K562 (cell line): ENCODE results near the gene ANKRD34A. TPM values are rescaled to one million over a fixed set of nuclear protein-coding genes. Genes with fewer than 3 reads are reported as not detected.

Experiments used
- ATF7 ChIP-seq: fragments of 450-650 bp; IDR thresholded peaks from 2 replicates; pipeline ENCODE4 v1.7.1; 2014; ENCODE audit warnings: mild to moderate bottlenecking, moderate library complexity
- BCL6 ChIP-seq: fragments of 250-450 bp; sonication (Bioruptor Pico); IDR thresholded peaks from 2 replicates; pipeline ENCODE4 v1.4.0; 2020
- BDP1 ChIP-seq: IDR thresholded peaks from 3 replicates; pipeline ENCODE4 v1.6.1; 2011; ENCODE audit not compliant: insufficient read length, insufficient read depth
- GTF3C2 ChIP-seq: IDR thresholded peaks from 3 replicates; pipeline ENCODE4 v1.6.1; 2011; ENCODE audit warnings: borderline replicate concordance, mild to moderate bottlenecking, moderate library complexity; ENCODE audit not compliant: insufficient read length; ENCODE audit errors: extremely low read depth
- HIVEP1 ChIP-seq: fragments of 250-450 bp; sonication (Bioruptor Pico); IDR thresholded peaks from 2 replicates; pipeline ENCODE4 v1.4.0; 2020; ENCODE audit warnings: mild to moderate bottlenecking
- HNRNPK ChIP-seq: fragments of 200-400 bp; formaldehyde crosslinking; IDR thresholded peaks from one replicate; pipeline ENCODE4 v1.6.1; 2018; ENCODE audit warnings: mild to moderate bottlenecking, low read depth, low read length; ENCODE audit not compliant: poor library complexity, severe bottlenecking
- MAFK ChIP-seq: IDR thresholded peaks from 2 replicates; pipeline ENCODE4 v1.6.1; 2011; ENCODE audit warnings: low read length, improper control_type of control experiment
- PHF20 ChIP-seq: fragments of 450-650 bp; IDR thresholded peaks from 2 replicates; pipeline ENCODE4 v1.6.1; 2018; ENCODE audit not compliant: partially characterized antibody
- PHF21A ChIP-seq: fragments of 450-650 bp; IDR thresholded peaks from 2 replicates; pipeline ENCODE4 v1.6.1; 2017; ENCODE audit warnings: low read depth, borderline replicate concordance
- POLR3A ChIP-seq: IDR thresholded peaks from 2 replicates; pipeline ENCODE4 v1.6.1; 2011; ENCODE audit warnings: borderline replicate concordance, mild to moderate bottlenecking, moderate library complexity; ENCODE audit not compliant: insufficient read length, insufficient read depth; ENCODE audit errors: extremely low read depth
- PPARD ChIP-seq: fragments of 250-450 bp; sonication (Bioruptor Pico); IDR thresholded peaks from 2 replicates; pipeline ENCODE4 v1.8.0; 2022; ENCODE audit warnings: inconsistent platforms, mild to moderate bottlenecking, moderate library complexity
- SREBF1 ChIP-seq: fragments of 150-350 bp; IDR thresholded peaks from 2 replicates; pipeline ENCODE4 v1.6.1; 2014; ENCODE audit warnings: antibody characterized with exemption, low read depth, low read length, borderline replicate concordance
- TARDBP ChIP-seq: fragments of 450-650 bp; IDR thresholded peaks from 2 replicates; pipeline ENCODE4 v1.6.1; 2016
- THAP7 ChIP-seq: fragments of 250-450 bp; sonication (Bioruptor Pico); IDR thresholded peaks from 2 replicates; pipeline ENCODE4 v1.5.0; 2021
- ZBTB49 ChIP-seq: sonication (generic); formaldehyde crosslinking; IDR thresholded peaks from 2 replicates; pipeline ENCODE4 v1.8.0; 2022; ENCODE audit warnings: missing genetic modification reagents, mild to moderate bottlenecking, borderline replicate concordance
- ZKSCAN3 ChIP-seq: fragments of 250-450 bp; sonication (Bioruptor Pico); IDR thresholded peaks from 2 replicates; pipeline ENCODE4 v1.4.0; 2020
- ZNF24 ChIP-seq: fragments of 450-650 bp; IDR thresholded peaks from 2 replicates; pipeline ENCODE4 v1.6.1; 2016
- ZNF449 ChIP-seq: fragments of 250-450 bp; sonication (Bioruptor Pico); IDR thresholded peaks from 2 replicates; pipeline ENCODE4 v1.8.0; 2022; ENCODE audit warnings: moderate library complexity, mild to moderate bottlenecking, inconsistent platforms
- ZNF584 ChIP-seq: fragments of 200-800 bp; sonication (Bioruptor generic); IDR thresholded peaks from 2 replicates; pipeline ENCODE4 v1.6.1; 2016; ENCODE audit warnings: low read depth, mild to moderate bottlenecking, missing genetic modification characterization, missing compliant biosample characterization
- ZNF589 ChIP-seq: fragments of 200-800 bp; sonication (Bioruptor generic); IDR thresholded peaks from 2 replicates; pipeline ENCODE4 v1.6.1; 2016; ENCODE audit warnings: low read depth, missing genetic modification characterization, missing compliant biosample characterization
- ZNF766 ChIP-seq: fragments of 200-800 bp; sonication (Bioruptor generic); conservative IDR thresholded peaks from 2 replicates; pipeline ENCODE4 v1.6.1; 2016; ENCODE audit warnings: missing genetic modification characterization, missing compliant biosample characterization
- polyA plus RNA-seq, 8 experiments: library from polyadenylated mRNA; depleted of rRNA in 4 of 8; stranded (reverse) in 5 of 8; unstranded in 3 of 8; fragments of >200 nt; fragmentation: Nextera tagmentation in 2 of 8; fragmentation: Illumina TruSeq in 1 of 8; extraction: Ambion mirVana in 2 of 8; extraction: Trizol in 1 of 8; gene quantifications; 2 replicates each; pipeline versions ENCODE4 v1.2.1 to v1.2.3, GENCODE V29; 2011 to 2014; ENCODE audit warnings: inconsistent platforms in 1 of 8, missing spikeins in 1 of 8
- total RNA-seq, 7 experiments: library from RNA; depleted of rRNA in 6 of 7; stranded (reverse); fragments of >200 nt in 6 of 7; fragmentation: Illumina TruSeq in 2 of 7; extraction: Trizol in 2 of 7; gene quantifications; 2 replicates each; pipeline versions ENCODE4 v1.2.1 to v1.2.3, GENCODE V29; 2011 to 2021; ENCODE audit warnings: low replicate concordance in 1 of 7

The ANKRD34A gene
- total and polyA plus RNA-seq, 9 of the 15 experiments (the other 6 are each of a cell fraction or from before 2014, with no cell fraction given): 0.06 to 1.6 (median 0.43) TPM

GRCh38 chr1:145997016-145997717, 32.8 kb upstream of the ANKRD34A start (continued):
- TF ChIP-seq GTF3C2: no peak
- no peak for TF ChIP-seq ZNF24
- no peak for TF ChIP-seq BDP1
- TF ChIP-seq ZKSCAN3 (CRISPR knock-in tag): no peak
- no peak for TF ChIP-seq HNRNPK
- TF ChIP-seq POLR3A: no peak
- no peak for TF ChIP-seq THAP7 (CRISPR knock-in tag)
- 0 out of 2 replicates have a peak, but pooled peaks have one; percentile 21 for TF ChIP-seq ZNF766 (CRISPR knock-in tag)
- no peak for TF ChIP-seq PHF20
- TF ChIP-seq ZNF589 (CRISPR knock-in tag): no peak
- no peak for TF ChIP-seq PPARD (CRISPR knock-in tag)
- no peak for TF ChIP-seq ATF7
- TF ChIP-seq ZNF449 (CRISPR knock-in tag): 0 out of 2 replicates have a peak, but pooled peaks have one; percentile 20
- no peak for TF ChIP-seq TARDBP
- no peak for TF ChIP-seq ZBTB49 (CRISPR knock-in tag)
- no peak for TF ChIP-seq MAFK
- TF ChIP-seq PHF21A: no peak
- TF ChIP-seq BCL6 (CRISPR knock-in tag): no peak
- TF ChIP-seq SREBF1: no peak
- no peak for TF ChIP-seq ZNF584 (CRISPR knock-in tag)
- no peak for TF ChIP-seq HIVEP1 (CRISPR knock-in tag)
